OCI-LY7 (cell line): ENCODE results near the gene NEU2.

Experiments
- CTCF ChIP-seq: fragments of 200-600 bp; sonication (generic); conservative IDR thresholded peaks from 2 replicates; pipeline ENCODE4 v1.5.1; 2014; ENCODE audit warnings: mild to moderate bottlenecking, antibody characterized with exemption, low read length, moderate library complexity, mixed read lengths
- EZH2phosphoT487 ChIP-seq: fragments of 200-600 bp; sonication (generic); IDR thresholded peaks from 2 replicates; pipeline ENCODE4 v1.6.1; 2018; ENCODE audit warnings: low read depth, borderline replicate concordance, mild to moderate bottlenecking, mixed run types, antibody characterized with exemption, low read length, moderate library complexity, mixed read lengths

GRCh38 chr2:233020454-233020853 lies 12.0 kb upstream of the NEU2 start:
- TF ChIP-seq CTCF (no peak), EZH2phosphoT487 (no peak)
